SK-N-SH (cell line): ENCODE data around the gene NEDD8. TPM values are rescaled to one million over a fixed set of nuclear protein-coding genes. Genes with fewer than 3 reads are reported as not detected.

Source experiments
- CTCF ChIA-PET: fragments of 300-600, 350-600 bp; formaldehyde crosslinking; extraction: SDS; loops from one replicate; lab custom pipeline; 2021; lab: Yijun Ruan, JAX
- POLR2A ChIA-PET: fragments of 350-600 bp; sonication (Branson Sonifier 250); formaldehyde crosslinking; extraction: SDS; loops from one replicate; lab custom pipeline; 2020; ENCODE audit warnings: antibody characterized with exemption, inconsistent platforms; lab: Yijun Ruan, JAX
- DNase-seq: peaks from one replicate; pipeline ENCODE4 v3.0.0; 2012
- H2AFZ ChIP-seq: fragments of 200-600 bp; sonication (generic); 2 replicates; pipeline ENCODE4 v1.8.1; 2016; ENCODE audit warnings: antibody characterized with exemption, mild to moderate bottlenecking, low read depth
- H3F3A ChIP-seq: fragments of 200-600 bp; sonication (generic); replicated peaks from 2 replicates; pipeline ENCODE3; 2016; ENCODE audit warnings: antibody characterized with exemption, mild to moderate bottlenecking; ENCODE audit not compliant: insufficient read depth
- H3K27ac ChIP-seq, 2 experiments: fragments of 200-500 bp in 1 of 2; fragments of 200-600 bp in 1 of 2; sonication (Bioruptor generic) in 1 of 2; sonication (generic), shearing (Covaris generic) in 1 of 2; 2 replicates each; pipeline versions ENCODE4 v1.5.1 to v1.6.1; 2014 to 2016; ENCODE audit warnings: low read depth in 2 of 2, inconsistent platforms in 1 of 2, low read length in 1 of 2, mild to moderate bottlenecking in 1 of 2, mixed read lengths in 1 of 2
- H3K27me3 ChIP-seq: fragments of 200-600 bp; sonication (generic), shearing (Covaris generic); 2 replicates; pipeline ENCODE4 v1.6.1; 2016; ENCODE audit warnings: mixed run types; ENCODE audit not compliant: insufficient read depth
- H3K36me3 ChIP-seq, 2 experiments: fragments of 200-500 bp in 1 of 2; fragments of 200-600 bp in 1 of 2; sonication (Bioruptor generic) in 1 of 2; sonication (generic) in 1 of 2; replicated peaks in 1 of 2; 2 replicates each; pipeline versions ENCODE3 to v1.5.1; 2014 to 2016; ENCODE audit warnings: low read length in 1 of 2, mild to moderate bottlenecking in 1 of 2; ENCODE audit not compliant: insufficient read depth in 2 of 2, control insufficient read depth in 1 of 2
- H3K4me1 ChIP-seq, 2 experiments: fragments of 200-500 bp in 1 of 2; fragments of 200-600 bp in 1 of 2; sonication (Bioruptor generic) in 1 of 2; sonication (generic), shearing (Covaris generic) in 1 of 2; 2 replicates each; pipeline versions ENCODE4 v1.5.1 to v1.6.1; 2014 to 2016; ENCODE audit warnings: low read depth in 1 of 2, low read length in 1 of 2, mixed run types in 1 of 2; ENCODE audit not compliant: insufficient read depth in 2 of 2, control insufficient read depth in 1 of 2
- H3K4me2 ChIP-seq: fragments of 200-600 bp; sonication (generic), shearing (Covaris generic); 2 replicates; pipeline ENCODE4 v1.6.1; 2017; ENCODE audit warnings: mixed run types
- H3K4me3 ChIP-seq, 2 experiments: fragments of 200-500 bp in 1 of 2; fragments of 200-600 bp in 1 of 2; sonication (Bioruptor generic) in 1 of 2; sonication (generic), shearing (Covaris generic) in 1 of 2; 2 replicates each; pipeline versions ENCODE4 v1.5.1 to v1.8.1; 2014 to 2016; ENCODE audit warnings: low read depth in 2 of 2, inconsistent platforms in 1 of 2, low read length in 1 of 2, mild to moderate bottlenecking in 1 of 2, mixed read lengths in 1 of 2, moderate library complexity in 1 of 2
- H3K79me2 ChIP-seq: fragments of 200-600 bp; sonication (generic); 2 replicates; pipeline ENCODE4 v1.8.1; 2017; ENCODE audit warnings: mild to moderate bottlenecking; ENCODE audit not compliant: insufficient read depth
- H3K9ac ChIP-seq: fragments of 200-600 bp; sonication (generic); 2 replicates; pipeline ENCODE4 v1.6.1; 2017; ENCODE audit warnings: mixed run types
- H3K9me2 ChIP-seq: fragments of 200-600 bp; sonication (generic); 2 replicates; pipeline ENCODE4 v1.6.1; 2017; ENCODE audit warnings: mixed run types
- H3K9me3 ChIP-seq: fragments of 200-600 bp; sonication (generic); 2 replicates; pipeline ENCODE4 v1.6.1; 2017; ENCODE audit warnings: mixed run types, mild to moderate bottlenecking, moderate library complexity
- H4K20me1 ChIP-seq: fragments of 200-600 bp; sonication (generic); 2 replicates; pipeline ENCODE4 v1.6.1; 2017; ENCODE audit warnings: mild to moderate bottlenecking, mixed run types; ENCODE audit not compliant: insufficient read depth
- CTCF ChIP-seq: fragments of 200-600 bp; sonication (generic); IDR thresholded peaks from 2 replicates; pipeline ENCODE4 v1.6.1; 2017; ENCODE audit warnings: antibody characterized with exemption, mild to moderate bottlenecking, moderate library complexity
- EP300 ChIP-seq, 2 experiments: IDR thresholded peaks; 2 replicates each; pipeline versions ENCODE4 v1.4.0 to v1.6.1; 2012; ENCODE audit warnings: borderline replicate concordance in 1 of 2, low read depth in 1 of 2, low read length in 1 of 2
- EZH2phosphoT487 ChIP-seq: fragments of 200-600 bp; sonication (generic); IDR thresholded peaks from 2 replicates; pipeline ENCODE4 v1.6.1; 2017; ENCODE audit warnings: low read depth, mixed run types, mild to moderate bottlenecking, antibody characterized with exemption, moderate library complexity, borderline replicate concordance
- GABPA ChIP-seq: IDR thresholded peaks from 2 replicates; pipeline ENCODE4 v1.4.0; 2012; ENCODE audit warnings: low read depth, mild to moderate bottlenecking
- GATA2 ChIP-seq: sonication (generic); formaldehyde crosslinking; IDR thresholded peaks from 2 replicates; pipeline ENCODE4 v1.5.0; 2020; ENCODE audit warnings: mild to moderate bottlenecking, missing genetic modification reagents
- MEF2A ChIP-seq: IDR thresholded peaks from 2 replicates; pipeline ENCODE4 v1.4.0; 2012; ENCODE audit warnings: low read depth, borderline replicate concordance
- NRF1 ChIP-seq: IDR thresholded peaks from 2 replicates; pipeline ENCODE4 v1.6.1; 2012; ENCODE audit warnings: low read depth, mild to moderate bottlenecking, low read length
- PBX3 ChIP-seq: IDR thresholded peaks from 2 replicates; pipeline ENCODE4; 2012
- POLR2AphosphoS5 ChIP-seq: IDR thresholded peaks from 2 replicates; pipeline ENCODE4 v1.6.1; 2012; ENCODE audit warnings: low read depth, low read length
- RAD21 ChIP-seq: IDR thresholded peaks from 2 replicates; pipeline ENCODE4 v1.6.1; 2012; ENCODE audit warnings: mild to moderate bottlenecking, low read length
- RFX5 ChIP-seq: IDR thresholded peaks from 2 replicates; pipeline ENCODE4 v1.6.1; 2012; ENCODE audit warnings: mild to moderate bottlenecking, improper control_type of control experiment, low read length
- RXRA ChIP-seq: IDR thresholded peaks from 2 replicates; pipeline ENCODE4 v1.4.0; 2012; ENCODE audit warnings: low read depth, mild to moderate bottlenecking, borderline replicate concordance
- SIN3A ChIP-seq: IDR thresholded peaks from 2 replicates; pipeline ENCODE4 v1.6.1; 2012; ENCODE audit warnings: low read depth, mild to moderate bottlenecking, low read length, moderate library complexity, borderline replicate concordance
- TEAD4 ChIP-seq: IDR thresholded peaks from 2 replicates; pipeline ENCODE4 v1.4.0; 2012; ENCODE audit warnings: mild to moderate bottlenecking, borderline replicate concordance; ENCODE audit not compliant: insufficient read depth
- WGBS: methylation state at CpG from one replicate; pipeline ENCODE4 v1.1.6; 2017; ENCODE audit warnings: low lambda C conversion rate; 5-methylcytosine and 5-hydroxymethylcytosine counted together
- polyA plus RNA-seq, 3 experiments: library from polyadenylated mRNA; depleted of rRNA; stranded (reverse); fragments of >200 nt; gene quantifications; 2 replicates each; pipeline ENCODE4 v1.2.3, GENCODE V29; 2012
- TF ChIP-seq, protein P1 (sequence below): IDR thresholded peaks from 2 replicates; pipeline ENCODE4 v1.4.0; 2012; ENCODE audit warnings: low read depth, borderline replicate concordance
- TF ChIP-seq, protein P2 (sequence below): fragments of 150-350 bp; IDR thresholded peaks from 2 replicates; pipeline ENCODE4 v1.6.1; 2016; ENCODE audit warnings: mild to moderate bottlenecking, low read depth, low read length
- TF ChIP-seq, protein P3 (sequence below): fragments of 150-350 bp; IDR thresholded peaks from 2 replicates; pipeline ENCODE4 v1.6.1; 2017; ENCODE audit warnings: antibody characterized with exemption, low read length, low read depth, borderline replicate concordance

The NEDD8 gene
- polyA plus RNA-seq, 1 of the 3 experiments (the other 2 are of a cell fraction) = 534 TPM

DNA sequence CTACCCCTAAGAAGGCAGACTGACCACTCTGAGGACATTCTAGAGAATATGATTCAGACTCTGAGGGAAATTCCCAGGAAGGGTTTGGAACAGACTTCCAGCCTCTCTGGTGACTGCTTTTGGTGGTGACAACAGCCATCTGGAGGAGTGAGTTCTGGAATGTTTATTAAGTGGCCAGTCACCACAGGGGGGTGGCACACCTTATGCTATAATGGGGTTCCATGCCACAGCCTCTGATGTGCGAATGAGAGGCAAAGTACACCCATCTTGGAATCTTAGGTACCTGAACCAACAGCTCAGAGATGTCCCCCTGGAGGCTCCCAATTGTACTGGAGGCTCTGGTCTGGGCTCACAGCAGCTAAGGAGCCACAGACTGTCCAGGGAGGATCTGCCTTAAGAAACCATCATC is 19.7 kb upstream of the NEDD8 start:
- CTCF ChIA-PET = interaction anchor here (1.5 to 4.5 kb wide), 5 partner anchors 9 to 56 kb away, joined by 4 to 31 read pairs (median 7); partner anchors contain the start of genes CIDEB and TINF2
- H3K9me2 ChIP-seq = no peaks in the 10 kb centered on the region
- H3K9me3 ChIP-seq = no peaks in the 10 kb centered on the region
- no peak for DNase-seq
- no peak overlapping the region for H3K27ac ChIP-seq
- H2AFZ ChIP-seq = no peak overlapping the region
- H3K36me3 ChIP-seq = no peaks in the 10 kb centered on the region
- no peak overlapping the region for H3K4me3 ChIP-seq
- POLR2A ChIA-PET = interaction anchor here (0.6 kb wide), 1 partner anchor 239 kb away, joined by 3 read pairs; no protein-coding TSS in a partner anchor
- no peak for TF ChIP-seq MEF2A
- TF ChIP-seq, protein P1, sequence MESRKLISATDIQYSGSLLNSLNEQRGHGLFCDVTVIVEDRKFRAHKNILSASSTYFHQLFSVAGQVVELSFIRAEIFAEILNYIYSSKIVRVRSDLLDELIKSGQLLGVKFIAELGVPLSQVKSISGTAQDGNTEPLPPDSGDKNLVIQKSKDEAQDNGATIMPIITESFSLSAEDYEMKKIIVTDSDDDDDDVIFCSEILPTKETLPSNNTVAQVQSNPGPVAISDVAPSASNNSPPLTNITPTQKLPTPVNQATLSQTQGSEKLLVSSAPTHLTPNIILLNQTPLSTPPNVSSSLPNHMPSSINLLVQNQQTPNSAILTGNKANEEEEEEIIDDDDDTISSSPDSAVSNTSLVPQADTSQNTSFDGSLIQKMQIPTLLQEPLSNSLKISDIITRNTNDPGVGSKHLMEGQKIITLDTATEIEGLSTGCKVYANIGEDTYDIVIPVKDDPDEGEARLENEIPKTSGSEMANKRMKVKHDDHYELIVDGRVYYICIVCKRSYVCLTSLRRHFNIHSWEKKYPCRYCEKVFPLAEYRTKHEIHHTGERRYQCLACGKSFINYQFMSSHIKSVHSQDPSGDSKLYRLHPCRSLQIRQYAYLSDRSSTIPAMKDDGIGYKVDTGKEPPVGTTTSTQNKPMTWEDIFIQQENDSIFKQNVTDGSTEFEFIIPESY = no peak
- TF ChIP-seq NRF1 = no peak
- TF ChIP-seq CTCF = no peak; the same call in 1 of the 2 replicates
- TF ChIP-seq, all 33 proteins: peak for 0
- Histone ChIP-seq H4K20me1 (no peaks in the 10 kb centered on the region), H3F3A (no peaks in the 10 kb centered on the region), H3K27me3 (no peaks in the 10 kb centered on the region), H3K4me1 (no peaks in the 10 kb centered on the region), H3K79me2 (no peaks in the 10 kb centered on the region), H3K4me2 (no peak overlapping the region), H3K9ac (no peak overlapping the region)
- WGBS = 80% methylated on average over 1 of the region's 1 CpG

- DNase-seq = no peak
- POLR2A ChIA-PET = no interaction called here
- no peaks in the 10 kb centered on the region for H3K4me1 ChIP-seq
- no peaks in the 10 kb centered on the region for H3F3A ChIP-seq
- 73% methylated on average over 4 of the region's 4 CpGs for WGBS
- no peaks in the 10 kb centered on the region for H4K20me1 ChIP-seq
- H3K36me3 ChIP-seq = no peaks in the 10 kb centered on the region
- H3K9ac ChIP-seq = no peak overlapping the region
- no peak overlapping the region for H3K4me2 ChIP-seq
- H3K4me3 ChIP-seq = no peak overlapping the region
- H3K27me3 ChIP-seq = no peaks in the 10 kb centered on the region
- H3K9me3 ChIP-seq = no peaks in the 10 kb centered on the region
- no peak overlapping the region for H2AFZ ChIP-seq
- no peak overlapping the region for H3K27ac ChIP-seq
- no peaks in the 10 kb centered on the region for H3K79me2 ChIP-seq
- no peaks in the 10 kb centered on the region for H3K9me2 ChIP-seq
- CTCF ChIA-PET = interaction anchor here (1.3 to 4.5 kb wide), 3 partner anchors 8 to 83 kb away, joined by 5 to 31 read pairs (median 10); partner anchors contain the start of gene TINF2
- TF ChIP-seq SIN3A (no peak), POLR2AphosphoS5 (no peak), RAD21 (no peak), RFX5 (no peak), EP300 (IDR thresholded peaks at IDR 0.05; ENCODE audit: borderline replicate concordance in 1 of 2, low read depth in 1 of 2, low read length in 1 of 2) (no peak), RXRA (no peak), CTCF (no peak), NRF1 (no peak), EZH2phosphoT487 (no peak), GATA2 (CRISPR knock-in tag) (no peak), PBX3 (no peak), GABPA (no peak), TEAD4 (no peak)
- TF ChIP-seq, protein P2, sequence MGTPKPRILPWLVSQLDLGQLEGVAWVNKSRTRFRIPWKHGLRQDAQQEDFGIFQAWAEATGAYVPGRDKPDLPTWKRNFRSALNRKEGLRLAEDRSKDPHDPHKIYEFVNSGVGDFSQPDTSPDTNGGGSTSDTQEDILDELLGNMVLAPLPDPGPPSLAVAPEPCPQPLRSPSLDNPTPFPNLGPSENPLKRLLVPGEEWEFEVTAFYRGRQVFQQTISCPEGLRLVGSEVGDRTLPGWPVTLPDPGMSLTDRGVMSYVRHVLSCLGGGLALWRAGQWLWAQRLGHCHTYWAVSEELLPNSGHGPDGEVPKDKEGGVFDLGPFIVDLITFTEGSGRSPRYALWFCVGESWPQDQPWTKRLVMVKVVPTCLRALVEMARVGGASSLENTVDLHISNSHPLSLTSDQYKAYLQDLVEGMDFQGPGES = no peak
- TF ChIP-seq, protein P3, sequence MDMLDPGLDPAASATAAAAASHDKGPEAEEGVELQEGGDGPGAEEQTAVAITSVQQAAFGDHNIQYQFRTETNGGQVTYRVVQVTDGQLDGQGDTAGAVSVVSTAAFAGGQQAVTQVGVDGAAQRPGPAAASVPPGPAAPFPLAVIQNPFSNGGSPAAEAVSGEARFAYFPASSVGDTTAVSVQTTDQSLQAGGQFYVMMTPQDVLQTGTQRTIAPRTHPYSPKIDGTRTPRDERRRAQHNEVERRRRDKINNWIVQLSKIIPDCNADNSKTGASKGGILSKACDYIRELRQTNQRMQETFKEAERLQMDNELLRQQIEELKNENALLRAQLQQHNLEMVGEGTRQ = no peak
Observed at GRCh38 chr14:24250354-24250753, 18.2 kb upstream of the NEDD8 start.
